GM19452 (cell line): Measurements from ENCODE around the gene EXOC6B.

ENCODE experiments used
- ATAC-seq: cut with Tn5 transposase; IDR thresholded peaks from one replicate; pipeline ENCODE4 v1.9.1; 2021; ENCODE audit not compliant: unreplicated experiment

EXOC6B gene

GRCh38 chr2:72141032-72141645 is 684.7 kb downstream of the EXOC6B start:
- ATAC-seq: no peak

- ATAC-seq: no peak
Measured at GRCh38 chr2:72140621-72140960, 685.2 kb downstream of the EXOC6B start.

- no peak for ATAC-seq
Measured at GRCh38 chr2:72139874-72140620, 685.8 kb downstream of the EXOC6B start.

GRCh38 chr2:72139471-72139873 is 686.4 kb downstream of the EXOC6B start:
- no peak for ATAC-seq

- ATAC-seq: no peak
Measured at GRCh38 chr2:72138921-72139381, 686.9 kb downstream of the EXOC6B start.

- ATAC-seq: no peak
Measured at GRCh38 chr2:72138011-72138881, 687.6 kb downstream of the EXOC6B start.

- ATAC-seq: peak; percentile 85
Measured at GRCh38 chr2:72137498-72138010, 688.3 kb downstream of the EXOC6B start.

- peak; percentile 27 for ATAC-seq
Measured at GRCh38 chr2:72136933-72137497, 688.8 kb downstream of the EXOC6B start.

- ATAC-seq: no peak
Measured at GRCh38 chr2:72136331-72136730, 689.5 kb downstream of the EXOC6B start.

- no peak for ATAC-seq
Measured at GRCh38 chr2:72135921-72136320, 689.9 kb downstream of the EXOC6B start.

- no peak for ATAC-seq
Measured at GRCh38 chr2:72134997-72135800, 690.6 kb downstream of the EXOC6B start.

- ATAC-seq: no peak
Measured at GRCh38 chr2:72134408-72134996, 691.3 kb downstream of the EXOC6B start.

GRCh38 chr2:72133721-72134407 is 692.0 kb downstream of the EXOC6B start:
- ATAC-seq: no peak

GRCh38 chr2:72132981-72133720 is 692.7 kb downstream of the EXOC6B start:
- no peak for ATAC-seq

GRCh38 chr2:72131916-72132841 is 693.7 kb downstream of the EXOC6B start:
- no peak for ATAC-seq

- no peak for ATAC-seq
Measured at GRCh38 chr2:72131371-72131891, 694.4 kb downstream of the EXOC6B start.

GRCh38 chr2:72130659-72131360 is 695.0 kb downstream of the EXOC6B start:
- no peak for ATAC-seq
